Endometrial microvascular endothelial cells (primary cell): ENCODE measurements around the gene SERPINB7. TPM values are rescaled to one million over a fixed set of nuclear protein-coding genes. Genes with fewer than 3 reads are reported as not detected.

ENCODE experiments used
- in situ Hi-C: cut with HindIII; loops from 2 replicates; pipeline ENCODE4 v1.10.0; 2017; ENCODE audit warnings: low sequenced_read_pairs, low pct_unique_long_range_greater_than_20kb; ENCODE audit errors: inconsistent ontology term
- total RNA-seq: library from RNA; depleted of rRNA; stranded (reverse); fragments of >200 nt; gene quantifications from one replicate; pipeline ENCODE4 v1.2.3, GENCODE V29; 2015; ENCODE audit errors: inconsistent ontology term

SERPINB7 gene
- total RNA-seq, 1 donor from 2014 or later, result 0.19 TPM

GRCh38 chr18:63832470-63832869 is 57.3 kb downstream of the SERPINB7 start:
- in situ Hi-C loops, result no loop called here

- in situ Hi-C loops, result no loop called here
These were observed 59.4 kb downstream of the SERPINB7 start for GRCh38 chr18:63834471-63835113.

GRCh38 chr18:63836456-63836855 is 61.2 kb downstream of the SERPINB7 start:
- in situ Hi-C loops, result no loop called here

- in situ Hi-C loops, result no loop called here
These were observed 62.4 kb downstream of the SERPINB7 start for GRCh38 chr18:63837590-63837989.

- in situ Hi-C loops, result no loop called here
These were observed 67.8 kb downstream of the SERPINB7 start for GRCh38 chr18:63843008-63843407.

GRCh38 chr18:63844254-63844653 is 69.0 kb downstream of the SERPINB7 start:
- in situ Hi-C loops, result no loop called here

- in situ Hi-C loops, result no loop called here
These were observed 72.9 kb downstream of the SERPINB7 start for GRCh38 chr18:63848159-63848558.

- in situ Hi-C loops, result no loop called here
These were observed 74.8 kb downstream of the SERPINB7 start for GRCh38 chr18:63850020-63850419.

- in situ Hi-C loops, result no loop called here
These were observed 75.4 kb downstream of the SERPINB7 start for GRCh38 chr18:63850636-63851035.

Other genes starting within 250 kb of the SERPINB7 start
- gene SERPINB12, start 233.0 kb upstream of the SERPINB7 start, total RNA-seq, result not detected
- not detected for gene SERPINB13, start 188.1 kb upstream of the SERPINB7 start, total RNA-seq
- gene SERPINB4, start 131.2 kb upstream of the SERPINB7 start, total RNA-seq, result not detected
- gene SERPINB3, start 113.5 kb upstream of the SERPINB7 start, total RNA-seq, result not detected
- not detected for gene SERPINB11, start 72.5 kb upstream of the SERPINB7 start, total RNA-seq
- 1.0 TPM for gene SERPINB2, start 112.3 kb downstream of the SERPINB7 start, total RNA-seq
- not detected for gene SERPINB10, start 132.5 kb downstream of the SERPINB7 start, total RNA-seq
- gene HMSD, start 173.9 kb downstream of the SERPINB7 start, total RNA-seq, result not detected
- 34.6 TPM for gene SERPINB8, start 194.7 kb downstream of the SERPINB7 start, total RNA-seq